ENCODE measurements around the gene AADAC.

- no peak for TF ChIP-seq EZH2 (IDR thresholded peaks at IDR 0.05; ENCODE audit: borderline replicate concordance, low read length)
- TF ChIP-seq, protein P1, sequence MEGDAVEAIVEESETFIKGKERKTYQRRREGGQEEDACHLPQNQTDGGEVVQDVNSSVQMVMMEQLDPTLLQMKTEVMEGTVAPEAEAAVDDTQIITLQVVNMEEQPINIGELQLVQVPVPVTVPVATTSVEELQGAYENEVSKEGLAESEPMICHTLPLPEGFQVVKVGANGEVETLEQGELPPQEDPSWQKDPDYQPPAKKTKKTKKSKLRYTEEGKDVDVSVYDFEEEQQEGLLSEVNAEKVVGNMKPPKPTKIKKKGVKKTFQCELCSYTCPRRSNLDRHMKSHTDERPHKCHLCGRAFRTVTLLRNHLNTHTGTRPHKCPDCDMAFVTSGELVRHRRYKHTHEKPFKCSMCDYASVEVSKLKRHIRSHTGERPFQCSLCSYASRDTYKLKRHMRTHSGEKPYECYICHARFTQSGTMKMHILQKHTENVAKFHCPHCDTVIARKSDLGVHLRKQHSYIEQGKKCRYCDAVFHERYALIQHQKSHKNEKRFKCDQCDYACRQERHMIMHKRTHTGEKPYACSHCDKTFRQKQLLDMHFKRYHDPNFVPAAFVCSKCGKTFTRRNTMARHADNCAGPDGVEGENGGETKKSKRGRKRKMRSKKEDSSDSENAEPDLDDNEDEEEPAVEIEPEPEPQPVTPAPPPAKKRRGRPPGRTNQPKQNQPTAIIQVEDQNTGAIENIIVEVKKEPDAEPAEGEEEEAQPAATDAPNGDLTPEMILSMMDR (conservative IDR thresholded peaks at IDR 0.05 in 1 of 2, IDR thresholded peaks at IDR 0.05 in 1 of 2; ENCODE audit: extremely low read depth in 1 of 2, insufficient read depth in 1 of 2, low read depth in 1 of 2, low read length in 2 of 2): no peak
Observed at GRCh38 chr3:151766454-151766853, 47.5 kb upstream of the AADAC start.
